ENCODE data around the gene MDFI. TPM values are rescaled to one million over a fixed set of nuclear protein-coding genes. Genes with fewer than 3 reads are reported as not detected.

The MDFI gene
- total RNA-seq, 1 experiment from 2014 or later: 19.4 TPM

GRCh38 chr6:41621802-41622201 is 16.5 kb upstream of the MDFI start:
- Histone ChIP-seq H3K4me1 (replicated peaks; ENCODE audit: insufficient read depth) (peaks cover 22% of the 10 kb centered on the region), H3K4me2 (peak overlapping the region; percentile 25), H3K9me2 (ENCODE audit: insufficient read depth) (no peaks in the 10 kb centered on the region), H4K20me1 (ENCODE audit: insufficient read depth) (no peaks in the 10 kb centered on the region), H3K27me3 (ENCODE audit: insufficient read depth, low read depth) (no peaks in the 10 kb centered on the region), H3F3A (ENCODE audit: insufficient read depth, low read depth) (peaks cover 6% of the 10 kb centered on the region; the same call in 1 of the 2 replicates), H3K36me3 (ENCODE audit: low read depth) (no peaks in the 10 kb centered on the region), H3K9me3 (ENCODE audit: insufficient read depth, low read depth) (peaks cover 6% of the 10 kb centered on the region), H3K27ac (0 out of 2 replicates have a peak overlapping the region, but pooled peaks have one; percentile 29), H3K79me2 (ENCODE audit: low read depth) (no peaks in the 10 kb centered on the region), H2AFZ (no peak overlapping the region), H3K4me3 (no peak overlapping the region)
- CTCF ChIA-PET: no interaction called here
- POLR2A ChIA-PET (ENCODE audit: unreplicated experiment): no interaction called here
- intact Hi-C loops (cut with micrococcal nuclease; ENCODE audit: unreplicated experiment): no loop called here
- TF ChIP-seq CTCF (conservative IDR thresholded peaks at IDR 0.05) (no peak), EZH2 (IDR thresholded peaks at IDR 0.05; ENCODE audit: low read depth) (no peak)
- DNase-seq: no peak
- BruUV-seq (replicated peaks): no TSS peak

- ChIA-PET POLR2A (ENCODE audit: unreplicated experiment) (no interaction called here), CTCF (no interaction called here)
- peak overlapping the region; percentile 29; the same call in 1 of the 2 replicates for H3K27ac ChIP-seq
- H3K36me3 ChIP-seq (ENCODE audit: low read depth): no peaks in the 10 kb centered on the region
- no peaks in the 10 kb centered on the region for H4K20me1 ChIP-seq (ENCODE audit: insufficient read depth)
- peaks cover 6% of the 10 kb centered on the region for H3K9me3 ChIP-seq (ENCODE audit: insufficient read depth, low read depth)
- peaks cover 22% of the 10 kb centered on the region for H3K4me1 ChIP-seq (replicated peaks; ENCODE audit: insufficient read depth)
- H3K4me3 ChIP-seq: no peak overlapping the region
- intact Hi-C loops (cut with micrococcal nuclease; ENCODE audit: unreplicated experiment): no loop called here
- TF ChIP-seq CTCF (conservative IDR thresholded peaks at IDR 0.05) (no peak), EZH2 (IDR thresholded peaks at IDR 0.05; ENCODE audit: low read depth) (no peak)
- no peaks in the 10 kb centered on the region for H3K27me3 ChIP-seq (ENCODE audit: insufficient read depth, low read depth)
- H3K4me2 ChIP-seq: peak overlapping the region; percentile 25
- H2AFZ ChIP-seq: 0 out of 2 replicates have a peak overlapping the region, but pooled peaks have one; percentile 48
- peak in 1 of 2 experiments; percentile 45 for DNase-seq
- BruUV-seq (replicated peaks): no TSS peak
- no peaks in the 10 kb centered on the region for H3K79me2 ChIP-seq (ENCODE audit: low read depth)
- peaks cover 6% of the 10 kb centered on the region; the same call in 1 of the 2 replicates for H3F3A ChIP-seq (ENCODE audit: insufficient read depth, low read depth)
- H3K9me2 ChIP-seq (ENCODE audit: insufficient read depth): no peaks in the 10 kb centered on the region
These were observed 15.9 kb upstream of the MDFI start for GRCh38 chr6:41622206-41622988.

- DNase-seq: no peak
- no peaks in the 10 kb centered on the region for H3K27me3 ChIP-seq (ENCODE audit: insufficient read depth, low read depth)
- H3K27ac ChIP-seq: no peak overlapping the region
- TF ChIP-seq EZH2 (IDR thresholded peaks at IDR 0.05; ENCODE audit: low read depth): no peak
- no peak for TF ChIP-seq CTCF (conservative IDR thresholded peaks at IDR 0.05)
- no TSS peak for BruUV-seq (replicated peaks)
- H3K36me3 ChIP-seq (ENCODE audit: low read depth): no peaks in the 10 kb centered on the region
- POLR2A ChIA-PET (ENCODE audit: unreplicated experiment): no interaction called here
- H3K9me3 ChIP-seq (ENCODE audit: insufficient read depth, low read depth): peaks cover 6% of the 10 kb centered on the region
- H3K4me2 ChIP-seq: no peak overlapping the region
- intact Hi-C loops (cut with micrococcal nuclease; ENCODE audit: unreplicated experiment): no loop called here
- no peaks in the 10 kb centered on the region for H3K79me2 ChIP-seq (ENCODE audit: low read depth)
- CTCF ChIA-PET: no interaction called here
- H3K4me1 ChIP-seq (replicated peaks; ENCODE audit: insufficient read depth): peaks cover 22% of the 10 kb centered on the region
- H3F3A ChIP-seq (ENCODE audit: insufficient read depth, low read depth): peaks cover 6% of the 10 kb centered on the region; the same call in 1 of the 2 replicates
- H3K4me3 ChIP-seq: no peak overlapping the region
- H3K9me2 ChIP-seq (ENCODE audit: insufficient read depth): no peaks in the 10 kb centered on the region
- H4K20me1 ChIP-seq (ENCODE audit: insufficient read depth): no peaks in the 10 kb centered on the region
- no peak overlapping the region for H2AFZ ChIP-seq
These were observed 14.9 kb upstream of the MDFI start for GRCh38 chr6:41623330-41623729.

All from PC-9 (cell line).